ENCODE measurements around the gene CPEB4. TPM values are rescaled to one million over a fixed set of nuclear protein-coding genes. Genes with fewer than 3 reads are reported as not detected.

The CPEB4 gene
- total and polyA plus RNA-seq, 2 of the 8 experiments (the other 6 are each of a cell fraction or from before 2014, with no cell fraction given): 8.4 to 13.4 TPM

- TF ChIP-seq, protein P1, sequence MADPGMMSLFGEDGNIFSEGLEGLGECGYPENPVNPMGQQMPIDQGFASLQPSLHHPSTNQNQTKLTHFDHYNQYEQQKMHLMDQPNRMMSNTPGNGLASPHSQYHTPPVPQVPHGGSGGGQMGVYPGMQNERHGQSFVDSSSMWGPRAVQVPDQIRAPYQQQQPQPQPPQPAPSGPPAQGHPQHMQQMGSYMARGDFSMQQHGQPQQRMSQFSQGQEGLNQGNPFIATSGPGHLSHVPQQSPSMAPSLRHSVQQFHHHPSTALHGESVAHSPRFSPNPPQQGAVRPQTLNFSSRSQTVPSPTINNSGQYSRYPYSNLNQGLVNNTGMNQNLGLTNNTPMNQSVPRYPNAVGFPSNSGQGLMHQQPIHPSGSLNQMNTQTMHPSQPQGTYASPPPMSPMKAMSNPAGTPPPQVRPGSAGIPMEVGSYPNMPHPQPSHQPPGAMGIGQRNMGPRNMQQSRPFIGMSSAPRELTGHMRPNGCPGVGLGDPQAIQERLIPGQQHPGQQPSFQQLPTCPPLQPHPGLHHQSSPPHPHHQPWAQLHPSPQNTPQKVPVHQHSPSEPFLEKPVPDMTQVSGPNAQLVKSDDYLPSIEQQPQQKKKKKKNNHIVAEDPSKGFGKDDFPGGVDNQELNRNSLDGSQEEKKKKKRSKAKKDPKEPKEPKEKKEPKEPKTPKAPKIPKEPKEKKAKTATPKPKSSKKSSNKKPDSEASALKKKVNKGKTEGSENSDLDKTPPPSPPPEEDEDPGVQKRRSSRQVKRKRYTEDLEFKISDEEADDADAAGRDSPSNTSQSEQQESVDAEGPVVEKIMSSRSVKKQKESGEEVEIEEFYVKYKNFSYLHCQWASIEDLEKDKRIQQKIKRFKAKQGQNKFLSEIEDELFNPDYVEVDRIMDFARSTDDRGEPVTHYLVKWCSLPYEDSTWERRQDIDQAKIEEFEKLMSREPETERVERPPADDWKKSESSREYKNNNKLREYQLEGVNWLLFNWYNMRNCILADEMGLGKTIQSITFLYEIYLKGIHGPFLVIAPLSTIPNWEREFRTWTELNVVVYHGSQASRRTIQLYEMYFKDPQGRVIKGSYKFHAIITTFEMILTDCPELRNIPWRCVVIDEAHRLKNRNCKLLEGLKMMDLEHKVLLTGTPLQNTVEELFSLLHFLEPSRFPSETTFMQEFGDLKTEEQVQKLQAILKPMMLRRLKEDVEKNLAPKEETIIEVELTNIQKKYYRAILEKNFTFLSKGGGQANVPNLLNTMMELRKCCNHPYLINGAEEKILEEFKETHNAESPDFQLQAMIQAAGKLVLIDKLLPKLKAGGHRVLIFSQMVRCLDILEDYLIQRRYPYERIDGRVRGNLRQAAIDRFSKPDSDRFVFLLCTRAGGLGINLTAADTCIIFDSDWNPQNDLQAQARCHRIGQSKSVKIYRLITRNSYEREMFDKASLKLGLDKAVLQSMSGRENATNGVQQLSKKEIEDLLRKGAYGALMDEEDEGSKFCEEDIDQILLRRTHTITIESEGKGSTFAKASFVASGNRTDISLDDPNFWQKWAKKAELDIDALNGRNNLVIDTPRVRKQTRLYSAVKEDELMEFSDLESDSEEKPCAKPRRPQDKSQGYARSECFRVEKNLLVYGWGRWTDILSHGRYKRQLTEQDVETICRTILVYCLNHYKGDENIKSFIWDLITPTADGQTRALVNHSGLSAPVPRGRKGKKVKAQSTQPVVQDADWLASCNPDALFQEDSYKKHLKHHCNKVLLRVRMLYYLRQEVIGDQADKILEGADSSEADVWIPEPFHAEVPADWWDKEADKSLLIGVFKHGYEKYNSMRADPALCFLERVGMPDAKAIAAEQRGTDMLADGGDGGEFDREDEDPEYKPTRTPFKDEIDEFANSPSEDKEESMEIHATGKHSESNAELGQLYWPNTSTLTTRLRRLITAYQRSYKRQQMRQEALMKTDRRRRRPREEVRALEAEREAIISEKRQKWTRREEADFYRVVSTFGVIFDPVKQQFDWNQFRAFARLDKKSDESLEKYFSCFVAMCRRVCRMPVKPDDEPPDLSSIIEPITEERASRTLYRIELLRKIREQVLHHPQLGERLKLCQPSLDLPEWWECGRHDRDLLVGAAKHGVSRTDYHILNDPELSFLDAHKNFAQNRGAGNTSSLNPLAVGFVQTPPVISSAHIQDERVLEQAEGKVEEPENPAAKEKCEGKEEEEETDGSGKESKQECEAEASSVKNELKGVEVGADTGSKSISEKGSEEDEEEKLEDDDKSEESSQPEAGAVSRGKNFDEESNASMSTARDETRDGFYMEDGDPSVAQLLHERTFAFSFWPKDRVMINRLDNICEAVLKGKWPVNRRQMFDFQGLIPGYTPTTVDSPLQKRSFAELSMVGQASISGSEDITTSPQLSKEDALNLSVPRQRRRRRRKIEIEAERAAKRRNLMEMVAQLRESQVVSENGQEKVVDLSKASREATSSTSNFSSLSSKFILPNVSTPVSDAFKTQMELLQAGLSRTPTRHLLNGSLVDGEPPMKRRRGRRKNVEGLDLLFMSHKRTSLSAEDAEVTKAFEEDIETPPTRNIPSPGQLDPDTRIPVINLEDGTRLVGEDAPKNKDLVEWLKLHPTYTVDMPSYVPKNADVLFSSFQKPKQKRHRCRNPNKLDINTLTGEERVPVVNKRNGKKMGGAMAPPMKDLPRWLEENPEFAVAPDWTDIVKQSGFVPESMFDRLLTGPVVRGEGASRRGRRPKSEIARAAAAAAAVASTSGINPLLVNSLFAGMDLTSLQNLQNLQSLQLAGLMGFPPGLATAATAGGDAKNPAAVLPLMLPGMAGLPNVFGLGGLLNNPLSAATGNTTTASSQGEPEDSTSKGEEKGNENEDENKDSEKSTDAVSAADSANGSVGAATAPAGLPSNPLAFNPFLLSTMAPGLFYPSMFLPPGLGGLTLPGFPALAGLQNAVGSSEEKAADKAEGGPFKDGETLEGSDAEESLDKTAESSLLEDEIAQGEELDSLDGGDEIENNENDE (IDR thresholded peaks at IDR 0.05; ENCODE audit: insufficient replicate concordance, low read length): no peak
- TF ChIP-seq EP300 (IDR thresholded peaks at IDR 0.05; ENCODE audit: borderline replicate concordance in 1 of 2, low read depth in 2 of 2, low read length in 2 of 2): no peak
Measured at GRCh38 chr5:173873306-173873922, 14.7 kb upstream of the CPEB4 start (continued).

All from H1 (cell line).